IgD-negative memory B cell (primary cell): Measurements from ENCODE around the gene PET100. TPM values are rescaled to one million over a fixed set of nuclear protein-coding genes. Genes with fewer than 3 reads are reported as not detected.

Experiments
- H3K27ac Mint-ChIP-seq, 3 donors: one replicate each; pipeline ENCODE4 v1.8.0; 2020 to 2022; ENCODE audit warnings: mild to moderate bottlenecking in 3 of 3, mixed read lengths in 3 of 3, moderate library complexity in 1 of 3
- H3K27me3 Mint-ChIP-seq: one replicate; pipeline ENCODE4 v1.8.0; 2021; ENCODE audit warnings: mixed read lengths
- H3K36me3 Mint-ChIP-seq: one replicate; pipeline ENCODE4 v1.8.0; 2020; ENCODE audit warnings: mild to moderate bottlenecking, mixed read lengths
- H3K4me1 Mint-ChIP-seq, 3 donors: one replicate each; pipeline ENCODE4 v1.8.0; 2020 to 2022; ENCODE audit warnings: mixed read lengths in 3 of 3, mild to moderate bottlenecking in 1 of 3
- H3K4me3 Mint-ChIP-seq, 4 donors: one replicate each; pipeline ENCODE4 v1.8.0; 2020 to 2022; ENCODE audit warnings: mild to moderate bottlenecking in 4 of 4, mixed read lengths in 4 of 4, moderate library complexity in 3 of 4
- H3K9me3 Mint-ChIP-seq, 3 donors: one replicate each; pipeline ENCODE4 v1.8.0; 2020 to 2021; ENCODE audit warnings: mixed read lengths in 3 of 3, mild to moderate bottlenecking in 1 of 3
- polyA plus RNA-seq: library from polyadenylated mRNA; unstranded; fragments of 300-500 nt; fragmentation: Illumina TruSeq; gene quantifications from one replicate; pipeline ENCODE4 v1.2.3, GENCODE V29; 2021

The PET100 gene
- polyA plus RNA-seq, 1 donor from 2014 or later = 232 TPM

- Mint-ChIP-seq H3K36me3 (no peaks in the 10 kb centered on the region), H3K27me3 (no peaks in the 10 kb centered on the region), H3K4me3 (no peak overlapping the region), H3K4me1 (peaks cover 0 to 1% (median 0%) of the 10 kb centered on the region in 3 donors), H3K9me3 (no peaks in the 10 kb centered on the region), H3K27ac (no peak overlapping the region)
Observed at GRCh38 chr19:7646426-7646700, 16.8 kb downstream of the PET100 start.

- Mint-ChIP-seq H3K4me1 (peaks cover 3 to 4% (median 3%) of the 10 kb centered on the region in 3 donors), H3K36me3 (no peaks in the 10 kb centered on the region), H3K27me3 (peaks cover 3% of the 10 kb centered on the region), H3K4me3 (no peak overlapping the region), H3K9me3 (no peaks in the 10 kb centered on the region), H3K27ac (no peak overlapping the region)
Observed at GRCh38 chr19:7647156-7647555, 17.6 kb downstream of the PET100 start.

- peaks cover 5 to 8% (median 7%) of the 10 kb centered on the region in 3 donors for H3K4me1 Mint-ChIP-seq
- H3K27ac Mint-ChIP-seq = peak overlapping the region in 1 of 3 donors; percentile 45
- H3K36me3 Mint-ChIP-seq = no peaks in the 10 kb centered on the region
- no peaks in the 10 kb centered on the region for H3K9me3 Mint-ChIP-seq
- H3K4me3 Mint-ChIP-seq = peak overlapping the region in 1 of 4 donors; percentile 9
- peaks cover 3% of the 10 kb centered on the region for H3K27me3 Mint-ChIP-seq
Observed at GRCh38 chr19:7648265-7649014, 18.8 kb downstream of the PET100 start.

- Mint-ChIP-seq H3K4me1 (peaks cover 5 to 8% (median 7%) of the 10 kb centered on the region in 3 donors), H3K27ac (peak overlapping the region in 1 of 3 donors; percentile 59), H3K4me3 (peak overlapping the region in 1 of 4 donors; percentile 58), H3K9me3 (no peaks in the 10 kb centered on the region), H3K36me3 (no peaks in the 10 kb centered on the region), H3K27me3 (peaks cover 3% of the 10 kb centered on the region)
Observed at GRCh38 chr19:7650148-7650547, 20.6 kb downstream of the PET100 start.

- Mint-ChIP-seq H3K4me3 (peak overlapping the region; percentile 64 to 92 (median 79)), H3K36me3 (no peaks in the 10 kb centered on the region), H3K27ac (peak overlapping the region; percentile 46 to 67 (median 64)), H3K4me1 (peaks cover 5 to 8% (median 7%) of the 10 kb centered on the region in 3 donors), H3K9me3 (no peaks in the 10 kb centered on the region), H3K27me3 (peaks cover 3% of the 10 kb centered on the region)
Observed at GRCh38 chr19:7652061-7652641, 22.6 kb downstream of the PET100 start.

- Mint-ChIP-seq H3K4me1 (peaks cover 10 to 16% (median 11%) of the 10 kb centered on the region in 3 donors), H3K36me3 (no peaks in the 10 kb centered on the region), H3K27ac (peak overlapping the region in 1 of 3 donors; percentile 16), H3K27me3 (peaks cover 3% of the 10 kb centered on the region), H3K9me3 (no peaks in the 10 kb centered on the region), H3K4me3 (no peak overlapping the region)
Observed at GRCh38 chr19:7654401-7654800, 24.8 kb downstream of the PET100 start.

GRCh38 chr19:7655581-7655980 is 26.0 kb downstream of the PET100 start:
- Mint-ChIP-seq H3K36me3 (no peaks in the 10 kb centered on the region), H3K4me3 (peak overlapping the region in 1 of 4 donors; percentile 26), H3K9me3 (no peaks in the 10 kb centered on the region), H3K4me1 (peaks cover 10 to 16% (median 11%) of the 10 kb centered on the region in 3 donors), H3K27ac (no peak overlapping the region), H3K27me3 (peaks cover 3% of the 10 kb centered on the region)

- peak overlapping the region in 2 of 3 donors; percentile 13 to 31 for H3K27ac Mint-ChIP-seq
- H3K4me1 Mint-ChIP-seq = peaks cover 6 to 13% (median 7%) of the 10 kb centered on the region in 3 donors
- no peaks in the 10 kb centered on the region for H3K9me3 Mint-ChIP-seq
- H3K36me3 Mint-ChIP-seq = no peaks in the 10 kb centered on the region
- peak overlapping the region in 3 of 4 donors; percentile 25 to 64 (median 45) for H3K4me3 Mint-ChIP-seq
- no peaks in the 10 kb centered on the region for H3K27me3 Mint-ChIP-seq
Observed at GRCh38 chr19:7657131-7657751, 27.6 kb downstream of the PET100 start.

GRCh38 chr19:7658219-7658686 is 28.7 kb downstream of the PET100 start:
- Mint-ChIP-seq H3K36me3 (no peaks in the 10 kb centered on the region), H3K27me3 (no peaks in the 10 kb centered on the region), H3K4me3 (peak overlapping the region; percentile 64 to 83 (median 70)), H3K4me1 (peaks cover 3 to 8% (median 6%) of the 10 kb centered on the region in 3 donors), H3K27ac (peak overlapping the region; percentile 67 to 90 (median 67)), H3K9me3 (no peaks in the 10 kb centered on the region)

- H3K9me3 Mint-ChIP-seq = peaks cover 0 to 2% (median 0%) of the 10 kb centered on the region in 3 donors
- H3K27me3 Mint-ChIP-seq = peaks cover 3% of the 10 kb centered on the region
- H3K4me1 Mint-ChIP-seq = peaks cover 3 to 8% (median 6%) of the 10 kb centered on the region in 3 donors
- H3K27ac Mint-ChIP-seq = peak overlapping the region in 1 of 3 donors; percentile 62
- H3K36me3 Mint-ChIP-seq = no peaks in the 10 kb centered on the region
- H3K4me3 Mint-ChIP-seq = no peak overlapping the region
Observed at GRCh38 chr19:7661744-7662538, 32.3 kb downstream of the PET100 start.

GRCh38 chr19:7662657-7663056 is 33.1 kb downstream of the PET100 start:
- Mint-ChIP-seq H3K4me1 (peaks cover 3 to 6% (median 5%) of the 10 kb centered on the region in 3 donors), H3K27me3 (peaks cover 3% of the 10 kb centered on the region), H3K27ac (no peak overlapping the region), H3K36me3 (no peaks in the 10 kb centered on the region), H3K4me3 (no peak overlapping the region), H3K9me3 (peaks cover 0 to 2% (median 0%) of the 10 kb centered on the region in 3 donors)

- Mint-ChIP-seq H3K9me3 (peaks cover 0 to 2% (median 0%) of the 10 kb centered on the region in 3 donors), H3K36me3 (no peaks in the 10 kb centered on the region), H3K4me1 (no peaks in the 10 kb centered on the region), H3K27me3 (peaks cover 4% of the 10 kb centered on the region), H3K27ac (no peak overlapping the region), H3K4me3 (no peak overlapping the region)
Observed at GRCh38 chr19:7663706-7664105, 34.1 kb downstream of the PET100 start.

- Mint-ChIP-seq H3K27ac (no peak overlapping the region), H3K4me1 (no peaks in the 10 kb centered on the region), H3K27me3 (peaks cover 8% of the 10 kb centered on the region), H3K36me3 (no peaks in the 10 kb centered on the region), H3K4me3 (no peak overlapping the region), H3K9me3 (peaks cover 0 to 2% (median 0%) of the 10 kb centered on the region in 3 donors)
Observed at GRCh38 chr19:7665076-7665475, 35.5 kb downstream of the PET100 start.

- peaks cover 0 to 8% (median 6%) of the 10 kb centered on the region in 3 donors for H3K4me1 Mint-ChIP-seq
- H3K27ac Mint-ChIP-seq = no peak within 1 kb of the TSS
- peaks cover 33% of the 10 kb centered on the region for H3K27me3 Mint-ChIP-seq
- H3K4me3 Mint-ChIP-seq = peak within 1 kb of the TSS in 1 of 4 donors; percentile 27
- H3K9me3 Mint-ChIP-seq = peaks cover 0 to 4% (median 0%) of the 10 kb centered on the region in 3 donors
- H3K36me3 Mint-ChIP-seq = no peaks in the 10 kb centered on the region
Observed at GRCh38 chr19:7668842-7669241, 39.2 kb downstream of the PET100 start, which contains the start of gene RETN. RETN (plus strand) TSS chr19:7669049; CDS start chr19:7669327, 278 bp downstream.
